Keratinocyte (primary cell): Measurements from ENCODE around the gene ADAM12.

Experiments used
- CTCF ChIP-seq, 3 experiments: IDR thresholded peaks in 1 of 3; conservative IDR thresholded peaks in 1 of 3; optimal IDR thresholded peaks in 1 of 3; 2 replicates in 2 of 3; 3 replicates in 1 of 3; pipeline versions ENCODE3 to v1.5.1; 2011; ENCODE audit warnings: low read length in 3 of 3, mild to moderate bottlenecking in 3 of 3, moderate library complexity in 2 of 3, control low read depth in 1 of 3, inconsistent platforms in 1 of 3; ENCODE audit not compliant: insufficient read depth in 2 of 3; ENCODE audit errors: extremely low read depth in 1 of 3
- EZH2 ChIP-seq: IDR thresholded peaks from one replicate; pipeline ENCODE4 v1.6.1; 2012; ENCODE audit warnings: inconsistent platforms, mild to moderate bottlenecking, low read length, moderate library complexity

- TF ChIP-seq EZH2 (no peak), CTCF (optimal IDR thresholded peaks at IDR 0.05 in 1 of 3, IDR thresholded peaks at IDR 0.05 in 1 of 3, conservative IDR thresholded peaks at IDR 0.05 in 1 of 3; ENCODE audit: extremely low read depth in 1 of 3, insufficient read depth in 2 of 3, low read length in 3 of 3) (no peak)
Observed at GRCh38 chr10:126111516-126111915, 276.8 kb downstream of the ADAM12 start.
